GM23338 (cell line): ENCODE results near the gene RHCG.

Experiments used
- CREB1 ChIP-seq: fragments of 250-450 bp; sonication (Bioruptor Pico); IDR thresholded peaks from 2 replicates; pipeline ENCODE4 v1.5.0; 2020; ENCODE audit warnings: low read depth, mild to moderate bottlenecking, moderate library complexity
- EZH2phosphoT487 ChIP-seq: fragments of 200-600 bp; sonication (generic); IDR thresholded peaks from one replicate; pipeline ENCODE4 v1.8.1; 2018; ENCODE audit warnings: antibody characterized with exemption; ENCODE audit not compliant: unreplicated experiment
- POLR2AphosphoS5 ChIP-seq: IDR thresholded peaks from 2 replicates; pipeline ENCODE4 v1.6.1; 2016; ENCODE audit warnings: antibody characterized with exemption, low read depth
- TF ChIP-seq, protein P1 (sequence below), 2 experiments: fragments of 200-600 bp in 1 of 2; sonication (generic) in 1 of 2; conservative IDR thresholded peaks; 2 replicates each; pipeline versions ENCODE4 v1.5.1 to v1.6.1; 2016 to 2017; ENCODE audit warnings: antibody characterized with exemption in 2 of 2, low read depth in 2 of 2, mild to moderate bottlenecking in 2 of 2, moderate library complexity in 1 of 2
- TF ChIP-seq, protein P2 (sequence below): IDR thresholded peaks from one replicate; pipeline ENCODE4 v1.6.1; 2018; ENCODE audit warnings: antibody characterized with exemption; ENCODE audit not compliant: unreplicated experiment

DNA sequence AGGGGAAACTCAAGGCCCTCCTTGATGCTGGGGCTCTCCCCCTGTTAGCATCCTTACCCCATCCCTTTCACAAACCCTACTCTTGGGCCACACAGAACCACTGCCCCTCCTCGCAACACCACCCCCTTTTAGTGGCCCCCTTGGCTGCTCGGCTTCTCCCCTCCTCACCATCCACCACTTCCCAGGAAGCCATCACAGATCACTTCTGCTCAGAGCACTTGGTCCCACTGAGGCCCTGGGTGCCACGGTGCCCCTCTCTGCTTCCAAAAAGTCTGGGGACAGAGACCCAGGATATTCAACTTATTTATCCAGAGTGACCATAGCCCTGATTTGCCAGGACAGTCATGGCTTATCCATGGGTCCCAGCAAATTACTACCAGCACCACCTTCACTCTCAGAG is 2.4 kb downstream of the RHCG start:
- TF ChIP-seq EZH2phosphoT487, result no peak
- TF ChIP-seq, protein P1, sequence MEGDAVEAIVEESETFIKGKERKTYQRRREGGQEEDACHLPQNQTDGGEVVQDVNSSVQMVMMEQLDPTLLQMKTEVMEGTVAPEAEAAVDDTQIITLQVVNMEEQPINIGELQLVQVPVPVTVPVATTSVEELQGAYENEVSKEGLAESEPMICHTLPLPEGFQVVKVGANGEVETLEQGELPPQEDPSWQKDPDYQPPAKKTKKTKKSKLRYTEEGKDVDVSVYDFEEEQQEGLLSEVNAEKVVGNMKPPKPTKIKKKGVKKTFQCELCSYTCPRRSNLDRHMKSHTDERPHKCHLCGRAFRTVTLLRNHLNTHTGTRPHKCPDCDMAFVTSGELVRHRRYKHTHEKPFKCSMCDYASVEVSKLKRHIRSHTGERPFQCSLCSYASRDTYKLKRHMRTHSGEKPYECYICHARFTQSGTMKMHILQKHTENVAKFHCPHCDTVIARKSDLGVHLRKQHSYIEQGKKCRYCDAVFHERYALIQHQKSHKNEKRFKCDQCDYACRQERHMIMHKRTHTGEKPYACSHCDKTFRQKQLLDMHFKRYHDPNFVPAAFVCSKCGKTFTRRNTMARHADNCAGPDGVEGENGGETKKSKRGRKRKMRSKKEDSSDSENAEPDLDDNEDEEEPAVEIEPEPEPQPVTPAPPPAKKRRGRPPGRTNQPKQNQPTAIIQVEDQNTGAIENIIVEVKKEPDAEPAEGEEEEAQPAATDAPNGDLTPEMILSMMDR (conservative IDR thresholded peaks at IDR 0.05; ENCODE audit: low read depth in 2 of 2), result no peak
- TF ChIP-seq, protein P2, sequence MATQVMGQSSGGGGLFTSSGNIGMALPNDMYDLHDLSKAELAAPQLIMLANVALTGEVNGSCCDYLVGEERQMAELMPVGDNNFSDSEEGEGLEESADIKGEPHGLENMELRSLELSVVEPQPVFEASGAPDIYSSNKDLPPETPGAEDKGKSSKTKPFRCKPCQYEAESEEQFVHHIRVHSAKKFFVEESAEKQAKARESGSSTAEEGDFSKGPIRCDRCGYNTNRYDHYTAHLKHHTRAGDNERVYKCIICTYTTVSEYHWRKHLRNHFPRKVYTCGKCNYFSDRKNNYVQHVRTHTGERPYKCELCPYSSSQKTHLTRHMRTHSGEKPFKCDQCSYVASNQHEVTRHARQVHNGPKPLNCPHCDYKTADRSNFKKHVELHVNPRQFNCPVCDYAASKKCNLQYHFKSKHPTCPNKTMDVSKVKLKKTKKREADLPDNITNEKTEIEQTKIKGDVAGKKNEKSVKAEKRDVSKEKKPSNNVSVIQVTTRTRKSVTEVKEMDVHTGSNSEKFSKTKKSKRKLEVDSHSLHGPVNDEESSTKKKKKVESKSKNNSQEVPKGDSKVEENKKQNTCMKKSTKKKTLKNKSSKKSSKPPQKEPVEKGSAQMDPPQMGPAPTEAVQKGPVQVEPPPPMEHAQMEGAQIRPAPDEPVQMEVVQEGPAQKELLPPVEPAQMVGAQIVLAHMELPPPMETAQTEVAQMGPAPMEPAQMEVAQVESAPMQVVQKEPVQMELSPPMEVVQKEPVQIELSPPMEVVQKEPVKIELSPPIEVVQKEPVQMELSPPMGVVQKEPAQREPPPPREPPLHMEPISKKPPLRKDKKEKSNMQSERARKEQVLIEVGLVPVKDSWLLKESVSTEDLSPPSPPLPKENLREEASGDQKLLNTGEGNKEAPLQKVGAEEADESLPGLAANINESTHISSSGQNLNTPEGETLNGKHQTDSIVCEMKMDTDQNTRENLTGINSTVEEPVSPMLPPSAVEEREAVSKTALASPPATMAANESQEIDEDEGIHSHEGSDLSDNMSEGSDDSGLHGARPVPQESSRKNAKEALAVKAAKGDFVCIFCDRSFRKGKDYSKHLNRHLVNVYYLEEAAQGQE, result no peak
- no peak for TF ChIP-seq POLR2AphosphoS5
- TF ChIP-seq CREB1 (CRISPR knock-in tag), result no peak
